Ishikawa (cell line): ENCODE data around the gene ALDH1L1.

Experiments used
- CEBPB ChIP-seq: IDR thresholded peaks from 2 replicates; pipeline ENCODE4 v1.6.1; 2012
- CREB1 ChIP-seq: IDR thresholded peaks from 2 replicates; pipeline ENCODE4 v1.6.1; 2012; ENCODE audit warnings: low read depth
- EGR1 ChIP-seq: IDR thresholded peaks from 2 replicates; pipeline ENCODE4 v1.6.1; 2012
- EP300 ChIP-seq: IDR thresholded peaks from 2 replicates; pipeline ENCODE4 v1.6.1; 2012; ENCODE audit warnings: borderline replicate concordance
- FOXM1 ChIP-seq: IDR thresholded peaks from 2 replicates; pipeline ENCODE4 v1.6.1; 2012; ENCODE audit warnings: low read depth, borderline replicate concordance
- MAX ChIP-seq: IDR thresholded peaks from 2 replicates; pipeline ENCODE4 v1.6.1; 2012
- NFIC ChIP-seq: IDR thresholded peaks from 2 replicates; pipeline ENCODE4 v1.6.1; 2012
- RAD21 ChIP-seq: IDR thresholded peaks from 2 replicates; pipeline ENCODE4 v1.6.1; 2012; ENCODE audit warnings: low read depth
- TAF1 ChIP-seq: IDR thresholded peaks from 2 replicates; pipeline ENCODE4 v1.6.1; 2012; ENCODE audit warnings: low read depth, mild to moderate bottlenecking
- TCF12 ChIP-seq: IDR thresholded peaks from 2 replicates; pipeline ENCODE4 v1.6.1; 2012; ENCODE audit warnings: low read depth
- TEAD4 ChIP-seq: IDR thresholded peaks from 2 replicates; pipeline ENCODE4 v1.6.1; 2012
- YY1 ChIP-seq: IDR thresholded peaks from 2 replicates; pipeline ENCODE4 v1.6.1; 2012; ENCODE audit warnings: low read depth
- ZBTB7A ChIP-seq: IDR thresholded peaks from 2 replicates; pipeline ENCODE4 v1.6.1; 2012; ENCODE audit warnings: low read depth
- TF ChIP-seq, protein P1 (sequence below): IDR thresholded peaks from 2 replicates; pipeline ENCODE4 v1.6.1; 2012
- TF ChIP-seq, protein P2 (sequence below): IDR thresholded peaks from 2 replicates; pipeline ENCODE4 v1.6.1; 2012; ENCODE audit warnings: low read depth, mild to moderate bottlenecking

The ALDH1L1 gene

DNA sequence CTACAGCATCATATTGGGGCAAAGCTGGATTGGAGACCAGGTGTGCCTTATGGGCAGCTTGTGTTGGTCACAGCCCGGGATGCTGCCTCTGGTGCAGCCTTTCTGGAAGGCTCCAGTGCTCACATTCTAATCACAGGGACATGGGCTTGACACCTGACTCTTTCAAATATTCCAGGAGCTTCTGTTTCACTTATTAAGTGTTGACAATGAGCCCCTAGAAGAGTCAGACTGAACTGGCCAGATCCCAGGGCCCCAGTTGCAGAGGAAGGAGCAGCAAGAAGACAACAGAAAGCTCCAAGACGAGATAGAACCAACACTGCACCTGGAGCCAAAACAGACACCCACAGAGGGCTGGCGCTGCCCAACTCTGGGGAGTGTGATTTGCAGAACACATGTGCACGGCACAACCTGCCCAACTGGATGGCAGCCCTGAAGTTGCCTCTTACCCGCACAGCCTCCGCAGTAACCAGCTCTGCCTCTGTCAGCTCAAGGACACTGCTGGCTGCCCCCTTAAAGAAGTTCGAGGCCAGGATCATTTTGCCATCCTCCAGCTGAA is 30.3 kb downstream of the ALDH1L1 start:
- TF ChIP-seq NFIC (no peak), FOXM1 (no peak), TEAD4 (no peak), CREB1 (no peak), YY1 (no peak), TCF12 (no peak), RAD21 (no peak), CEBPB (no peak), EGR1 (no peak), EP300 (no peak), ZBTB7A (no peak), MAX (no peak), TAF1 (no peak)
- TF ChIP-seq, protein P1, sequence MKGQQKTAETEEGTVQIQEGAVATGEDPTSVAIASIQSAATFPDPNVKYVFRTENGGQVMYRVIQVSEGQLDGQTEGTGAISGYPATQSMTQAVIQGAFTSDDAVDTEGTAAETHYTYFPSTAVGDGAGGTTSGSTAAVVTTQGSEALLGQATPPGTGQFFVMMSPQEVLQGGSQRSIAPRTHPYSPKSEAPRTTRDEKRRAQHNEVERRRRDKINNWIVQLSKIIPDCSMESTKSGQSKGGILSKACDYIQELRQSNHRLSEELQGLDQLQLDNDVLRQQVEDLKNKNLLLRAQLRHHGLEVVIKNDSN: no peak
- TF ChIP-seq, protein P2, sequence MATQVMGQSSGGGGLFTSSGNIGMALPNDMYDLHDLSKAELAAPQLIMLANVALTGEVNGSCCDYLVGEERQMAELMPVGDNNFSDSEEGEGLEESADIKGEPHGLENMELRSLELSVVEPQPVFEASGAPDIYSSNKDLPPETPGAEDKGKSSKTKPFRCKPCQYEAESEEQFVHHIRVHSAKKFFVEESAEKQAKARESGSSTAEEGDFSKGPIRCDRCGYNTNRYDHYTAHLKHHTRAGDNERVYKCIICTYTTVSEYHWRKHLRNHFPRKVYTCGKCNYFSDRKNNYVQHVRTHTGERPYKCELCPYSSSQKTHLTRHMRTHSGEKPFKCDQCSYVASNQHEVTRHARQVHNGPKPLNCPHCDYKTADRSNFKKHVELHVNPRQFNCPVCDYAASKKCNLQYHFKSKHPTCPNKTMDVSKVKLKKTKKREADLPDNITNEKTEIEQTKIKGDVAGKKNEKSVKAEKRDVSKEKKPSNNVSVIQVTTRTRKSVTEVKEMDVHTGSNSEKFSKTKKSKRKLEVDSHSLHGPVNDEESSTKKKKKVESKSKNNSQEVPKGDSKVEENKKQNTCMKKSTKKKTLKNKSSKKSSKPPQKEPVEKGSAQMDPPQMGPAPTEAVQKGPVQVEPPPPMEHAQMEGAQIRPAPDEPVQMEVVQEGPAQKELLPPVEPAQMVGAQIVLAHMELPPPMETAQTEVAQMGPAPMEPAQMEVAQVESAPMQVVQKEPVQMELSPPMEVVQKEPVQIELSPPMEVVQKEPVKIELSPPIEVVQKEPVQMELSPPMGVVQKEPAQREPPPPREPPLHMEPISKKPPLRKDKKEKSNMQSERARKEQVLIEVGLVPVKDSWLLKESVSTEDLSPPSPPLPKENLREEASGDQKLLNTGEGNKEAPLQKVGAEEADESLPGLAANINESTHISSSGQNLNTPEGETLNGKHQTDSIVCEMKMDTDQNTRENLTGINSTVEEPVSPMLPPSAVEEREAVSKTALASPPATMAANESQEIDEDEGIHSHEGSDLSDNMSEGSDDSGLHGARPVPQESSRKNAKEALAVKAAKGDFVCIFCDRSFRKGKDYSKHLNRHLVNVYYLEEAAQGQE: no peak

DNA sequence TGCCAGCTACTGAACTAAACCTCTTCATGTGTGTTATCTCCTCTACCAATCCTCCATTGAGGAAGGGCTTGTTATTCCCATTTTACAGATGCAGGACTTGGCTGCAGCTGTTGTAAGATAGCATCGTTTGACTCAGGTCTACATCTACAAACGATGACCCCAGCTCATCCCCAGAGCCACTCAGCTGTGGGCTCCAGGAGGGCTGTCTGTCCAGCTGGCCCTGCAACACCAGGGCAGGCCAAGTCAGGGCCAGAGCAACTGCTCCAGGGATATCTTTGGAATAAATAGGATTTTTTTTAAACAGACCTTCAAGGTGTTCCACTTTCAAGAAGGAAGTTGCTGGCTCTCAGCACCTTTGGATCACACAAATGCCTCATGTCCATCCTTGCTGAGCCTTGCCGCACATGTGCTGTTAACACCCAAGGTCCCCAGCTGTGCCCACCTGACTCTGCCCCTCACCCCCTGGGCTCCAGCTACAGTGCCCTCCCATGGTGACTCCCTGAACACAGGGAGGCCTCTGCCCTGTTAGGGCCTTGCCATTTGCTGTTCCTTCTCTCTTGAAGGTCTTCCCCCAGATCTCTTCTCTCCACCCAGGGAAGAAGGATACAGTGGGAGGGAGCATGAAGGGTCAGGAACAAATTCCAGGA is 31.0 kb downstream of the ALDH1L1 start:
- TF ChIP-seq, protein P2: no peak
- TF ChIP-seq TAF1: no peak
- TF ChIP-seq ZBTB7A: no peak
- no peak for TF ChIP-seq YY1

- TF ChIP-seq EGR1 (no peak), FOXM1 (no peak), TAF1 (no peak), TEAD4 (no peak), EP300 (no peak), MAX (no peak), NFIC (no peak), TCF12 (no peak), RAD21 (no peak), CEBPB (no peak), CREB1 (no peak), ZBTB7A (no peak), YY1 (no peak)
- TF ChIP-seq, protein P2: no peak
- TF ChIP-seq, protein P1: no peak
These were observed 32.3 kb downstream of the ALDH1L1 start for GRCh38 chr3:126147932-126148683.

- TF ChIP-seq TAF1 (no peak), RAD21 (no peak), CEBPB (no peak)
These were observed 33.0 kb downstream of the ALDH1L1 start for GRCh38 chr3:126147147-126147931.
